ENCODE measurements around the gene CCDC81. TPM values are rescaled to one million over a fixed set of nuclear protein-coding genes. Genes with fewer than 3 reads are reported as not detected.

Gene CCDC81
- total RNA-seq, 2 donors from 2014 or later = 33.3 to 34.0 TPM

- no peak for DNase-seq
- no peak overlapping the region for H3K27ac Mint-ChIP-seq
- H3K27me3 Mint-ChIP-seq (ENCODE audit: insufficient read depth) = no peaks in the 10 kb centered on the region
- H3K27me3 ChIP-seq (ENCODE audit: control insufficient read depth, insufficient read depth, low read length, poor library complexity, severe bottlenecking) = no peaks in the 10 kb centered on the region
- H3K4me3 Mint-ChIP-seq = no peak overlapping the region
- peaks cover 3% of the 10 kb centered on the region for H3K4me1 Mint-ChIP-seq
- no peaks in the 10 kb centered on the region for H3K9me3 Mint-ChIP-seq
- H3K9ac ChIP-seq (ENCODE audit: extremely low read depth, low read length, poor library complexity, severe bottlenecking) = no peak overlapping the region
- H3K27ac ChIP-seq (ENCODE audit: low read depth, low read length) = no peak overlapping the region
- H3K36me3 ChIP-seq (ENCODE audit: control insufficient read depth, insufficient read depth, low read length) = no peaks in the 10 kb centered on the region
- WGBS, 2 experiments (ENCODE audit: insufficient coverage in 1 of 2, insufficient read length in 1 of 2) = 94% methylated on average over 1 of the region's 1 CpG; no CpG with 5 or more reads in 1 of the 2 experiments
- no peak overlapping the region for H3K4me3 ChIP-seq (ENCODE audit: low read length)
- peaks cover 3% of the 10 kb centered on the region for H3K36me3 Mint-ChIP-seq (ENCODE audit: low read depth)
- no peaks in the 10 kb centered on the region for H3K4me1 ChIP-seq (ENCODE audit: control insufficient read depth, insufficient read depth, low read length)
- H3K9me3 ChIP-seq (ENCODE audit: control insufficient read depth, low read length) = no peaks in the 10 kb centered on the region
- no peak for TF ChIP-seq CTCF (conservative IDR thresholded peaks at IDR 0.05)
Measured at GRCh38 chr11:86403458-86403857, 28.8 kb downstream of the CCDC81 start.

GRCh38 chr11:86408845-86409244, 34.2 kb downstream of the CCDC81 start:
- Mint-ChIP-seq H3K27ac (no peak overlapping the region), H3K27me3 (ENCODE audit: insufficient read depth) (no peaks in the 10 kb centered on the region)

GRCh38 chr11:86414032-86414431, 39.3 kb downstream of the CCDC81 start:
- Histone ChIP-seq H3K36me3 (ENCODE audit: control insufficient read depth, insufficient read depth, low read length) (no peaks in the 10 kb centered on the region), H3K4me1 (ENCODE audit: control insufficient read depth, insufficient read depth, low read length) (peaks cover under 1% of the 10 kb centered on the region), H3K27ac (ENCODE audit: low read depth, low read length) (no peak overlapping the region), H3K9ac (ENCODE audit: extremely low read depth, low read length, poor library complexity, severe bottlenecking) (no peak overlapping the region), H3K9me3 (ENCODE audit: control insufficient read depth, low read length) (no peaks in the 10 kb centered on the region), H3K27me3 (ENCODE audit: control insufficient read depth, insufficient read depth, low read length, poor library complexity, severe bottlenecking) (no peaks in the 10 kb centered on the region), H3K4me3 (ENCODE audit: low read length) (no peak overlapping the region)
- Mint-ChIP-seq H3K36me3 (ENCODE audit: low read depth) (peaks cover 2% of the 10 kb centered on the region), H3K4me1 (peaks cover 10% of the 10 kb centered on the region), H3K27me3 (ENCODE audit: insufficient read depth) (no peaks in the 10 kb centered on the region), H3K27ac (no peak overlapping the region), H3K4me3 (no peak overlapping the region), H3K9me3 (no peaks in the 10 kb centered on the region)
- WGBS, 2 experiments (ENCODE audit: insufficient coverage in 1 of 2, insufficient read length in 1 of 2) = 67 to 86% methylated on average over 1 to 2 of the region's 2 CpGs
- no peak for DNase-seq
- no peak for TF ChIP-seq CTCF (conservative IDR thresholded peaks at IDR 0.05)

More at GRCh38 chr11:86408845-86409244, 34.2 kb downstream of the CCDC81 start:
- Mint-ChIP-seq H3K4me3 (no peak overlapping the region), H3K36me3 (ENCODE audit: low read depth) (peaks cover 2% of the 10 kb centered on the region), H3K9me3 (no peaks in the 10 kb centered on the region), H3K4me1 (no peaks in the 10 kb centered on the region)
- Histone ChIP-seq H3K4me1 (ENCODE audit: control insufficient read depth, insufficient read depth, low read length) (no peaks in the 10 kb centered on the region), H3K4me3 (ENCODE audit: low read length) (no peak overlapping the region), H3K36me3 (ENCODE audit: control insufficient read depth, insufficient read depth, low read length) (no peaks in the 10 kb centered on the region), H3K9me3 (ENCODE audit: control insufficient read depth, low read length) (no peaks in the 10 kb centered on the region), H3K27ac (ENCODE audit: low read depth, low read length) (no peak overlapping the region), H3K27me3 (ENCODE audit: control insufficient read depth, insufficient read depth, low read length, poor library complexity, severe bottlenecking) (no peaks in the 10 kb centered on the region), H3K9ac (ENCODE audit: extremely low read depth, low read length, poor library complexity, severe bottlenecking) (no peak overlapping the region)
- peak; percentile 74 for TF ChIP-seq CTCF (conservative IDR thresholded peaks at IDR 0.05)
- no peak for DNase-seq
